Naive B cell (primary cell): ENCODE data around the gene MGAT4B. TPM values are rescaled to one million over a fixed set of nuclear protein-coding genes. Genes with fewer than 3 reads are reported as not detected.

Experiments used
- ATAC-seq, 2 donors: fragments of 150-1000 bp; cut with Tn5 transposase; 2 replicates each; pipeline ENCODE4 v1.10.0; 2021; ENCODE audit warnings: low read depth in 2 of 2, mild to moderate bottlenecking in 2 of 2, moderate library complexity in 2 of 2
- DNase-seq: peaks from one replicate; pipeline ENCODE4 v3.0.0; 2022
- H3K27ac Mint-ChIP-seq, 6 donors: one replicate each; pipeline ENCODE4 v1.8.0; 2020 to 2022; ENCODE audit warnings: mild to moderate bottlenecking in 6 of 6, mixed read lengths in 6 of 6, moderate library complexity in 5 of 6, inconsistent platforms in 2 of 6
- H3K27me3 Mint-ChIP-seq, 3 donors: one replicate each; pipeline ENCODE4 v1.8.0; 2021 to 2022; ENCODE audit warnings: mixed read lengths in 3 of 3, mild to moderate bottlenecking in 1 of 3
- H3K36me3 Mint-ChIP-seq, 2 donors: one replicate each; pipeline ENCODE4 v1.8.0; 2020 to 2022; ENCODE audit warnings: mixed read lengths in 2 of 2, inconsistent platforms in 1 of 2, mild to moderate bottlenecking in 1 of 2
- H3K4me1 Mint-ChIP-seq, 3 donors: one replicate each; pipeline ENCODE4 v1.8.0; 2020 to 2022; ENCODE audit warnings: mixed read lengths in 3 of 3, inconsistent platforms in 1 of 3, mild to moderate bottlenecking in 1 of 3, moderate library complexity in 1 of 3
- H3K4me3 Mint-ChIP-seq, 8 donors: one replicate each; pipeline ENCODE4 v1.8.0; 2020 to 2022; ENCODE audit warnings: mild to moderate bottlenecking in 8 of 8, mixed read lengths in 8 of 8, moderate library complexity in 8 of 8, inconsistent platforms in 2 of 8
- H3K9me3 Mint-ChIP-seq, 7 donors: one replicate each; pipeline ENCODE4 v1.8.0; 2020 to 2022; ENCODE audit warnings: mixed read lengths in 7 of 7, mild to moderate bottlenecking in 5 of 7, inconsistent platforms in 2 of 7, moderate library complexity in 1 of 7
- polyA plus RNA-seq, 6 donors: library from polyadenylated mRNA; unstranded; fragments of 300-500 nt; fragmentation: Illumina TruSeq; gene quantifications; one replicate each; pipeline ENCODE4 v1.2.3, GENCODE V29; 2021; ENCODE audit warnings: low read depth in 6 of 6

MGAT4B gene
- polyA plus RNA-seq, 6 donors from 2014 or later: 6.2 to 17.3 (median 9.5) TPM

DNA sequence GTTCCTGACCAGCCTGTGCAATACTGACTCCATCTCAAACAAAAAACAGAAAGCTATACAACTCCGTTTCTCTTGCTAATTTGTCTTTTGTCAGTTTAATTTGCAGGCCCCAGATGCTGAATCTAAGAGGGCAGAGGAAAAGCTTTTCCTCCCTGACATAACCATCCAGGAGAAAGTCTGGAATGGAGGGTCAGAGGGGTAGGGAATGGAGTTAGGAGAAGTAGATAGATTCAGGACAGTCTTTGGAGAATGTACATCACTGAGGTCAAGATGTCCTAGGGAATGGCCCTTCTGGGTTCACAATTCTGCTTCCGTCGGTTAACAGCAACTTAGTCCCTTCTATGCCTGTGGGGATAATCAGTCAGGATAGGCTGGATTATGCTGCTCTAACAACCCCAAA lies 7.4 kb upstream of the MGAT4B start:
- DNase-seq (no peak), ATAC-seq (no peak)
- no peaks in the 10 kb centered on the region for H3K9me3 Mint-ChIP-seq
- peaks cover 14 to 20% (median 17%) of the 10 kb centered on the region in 3 donors for H3K4me1 Mint-ChIP-seq
- peak overlapping the region in 1 of 6 donors; percentile 26 for H3K27ac Mint-ChIP-seq
- no peaks in the 10 kb centered on the region for H3K27me3 Mint-ChIP-seq
- H3K36me3 Mint-ChIP-seq: no peaks in the 10 kb centered on the region
- H3K4me3 Mint-ChIP-seq: peak overlapping the region in 2 of 8 donors; percentile 51 to 70

- Mint-ChIP-seq H3K9me3 (no peaks in the 10 kb centered on the region), H3K4me1 (peaks cover 6 to 14% (median 8%) of the 10 kb centered on the region in 3 donors), H3K4me3 (peak overlapping the region in 1 of 8 donors; percentile 68), H3K27ac (peak overlapping the region in 2 of 6 donors; percentile 26 to 67), H3K27me3 (no peaks in the 10 kb centered on the region), H3K36me3 (no peaks in the 10 kb centered on the region)
- ATAC-seq: no peak
- DNase-seq: no peak
Measured at GRCh38 chr5:179812997-179813607, 6.4 kb upstream of the MGAT4B start.

DNA sequence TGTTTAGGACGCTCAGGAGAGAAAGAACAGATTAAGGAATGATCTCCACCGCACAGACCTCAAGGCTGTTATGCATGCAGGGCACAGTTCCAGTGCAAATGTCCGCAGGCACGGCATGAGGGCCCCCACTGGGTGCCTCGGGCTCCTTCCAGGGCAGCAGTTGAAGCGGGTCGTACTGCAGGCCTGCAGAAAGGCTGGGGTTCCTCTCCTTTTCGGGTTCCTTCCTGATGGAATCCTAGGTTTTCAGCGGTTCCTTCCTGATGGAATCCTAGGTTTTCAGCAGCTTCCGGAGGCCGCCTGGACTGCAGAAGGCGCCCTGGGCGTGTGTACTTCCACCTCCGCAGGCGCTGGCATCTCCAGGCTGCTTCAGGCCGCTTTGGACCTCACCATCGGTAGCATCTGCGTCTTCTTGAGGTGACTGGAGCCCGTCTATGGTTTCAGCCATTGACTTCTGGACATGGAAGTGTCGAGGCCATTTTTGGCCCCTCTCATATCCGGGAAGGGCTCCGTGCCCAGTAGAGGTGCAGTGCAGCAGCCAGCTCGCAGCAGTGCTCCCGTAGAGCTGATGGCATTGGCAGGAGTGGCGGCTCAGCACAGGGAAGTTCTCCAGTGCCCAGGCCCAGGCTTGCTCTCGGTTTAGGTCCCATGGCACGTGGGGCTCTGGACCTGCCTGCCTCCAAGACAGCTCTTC lies 5.6 kb upstream of the MGAT4B start:
- peaks cover 2 to 7% (median 4%) of the 10 kb centered on the region in 3 donors for H3K4me1 Mint-ChIP-seq
- no peaks in the 10 kb centered on the region for H3K36me3 Mint-ChIP-seq
- H3K4me3 Mint-ChIP-seq: no peak overlapping the region
- no peaks in the 10 kb centered on the region for H3K9me3 Mint-ChIP-seq
- DNase-seq (no peak), ATAC-seq (no peak)
- H3K27me3 Mint-ChIP-seq: no peaks in the 10 kb centered on the region
- H3K27ac Mint-ChIP-seq: no peak overlapping the region

GRCh38 chr5:179805529-179806249 lies 977 bp downstream of the MGAT4B start:
- no peaks in the 10 kb centered on the region for H3K9me3 Mint-ChIP-seq
- peak overlapping the region; percentile 74 to 90 (median 88) for H3K4me3 Mint-ChIP-seq
- DNase-seq (no peak), ATAC-seq (peak; percentile 3 to 6)
- H3K27ac Mint-ChIP-seq: peak overlapping the region in 5 of 6 donors; percentile 7 to 90 (median 37)
- H3K27me3 Mint-ChIP-seq: no peaks in the 10 kb centered on the region
- H3K4me1 Mint-ChIP-seq: peaks cover 26 to 37% (median 33%) of the 10 kb centered on the region in 3 donors
- peaks cover 0 to 7% of the 10 kb centered on the region in 2 donors for H3K36me3 Mint-ChIP-seq

GRCh38 chr5:179805070-179805528 lies 1.6 kb downstream of the MGAT4B start:
- peaks cover 26 to 37% (median 33%) of the 10 kb centered on the region in 3 donors for H3K4me1 Mint-ChIP-seq
- no peak for DNase-seq
- H3K27me3 Mint-ChIP-seq: no peaks in the 10 kb centered on the region
- H3K36me3 Mint-ChIP-seq: peaks cover 0 to 7% of the 10 kb centered on the region in 2 donors
- H3K4me3 Mint-ChIP-seq: peak overlapping the region; percentile 74 to 90 (median 88)
- H3K27ac Mint-ChIP-seq: peak overlapping the region; percentile 7 to 95 (median 48)
- no peaks in the 10 kb centered on the region for H3K9me3 Mint-ChIP-seq
- no peak for ATAC-seq

DNA sequence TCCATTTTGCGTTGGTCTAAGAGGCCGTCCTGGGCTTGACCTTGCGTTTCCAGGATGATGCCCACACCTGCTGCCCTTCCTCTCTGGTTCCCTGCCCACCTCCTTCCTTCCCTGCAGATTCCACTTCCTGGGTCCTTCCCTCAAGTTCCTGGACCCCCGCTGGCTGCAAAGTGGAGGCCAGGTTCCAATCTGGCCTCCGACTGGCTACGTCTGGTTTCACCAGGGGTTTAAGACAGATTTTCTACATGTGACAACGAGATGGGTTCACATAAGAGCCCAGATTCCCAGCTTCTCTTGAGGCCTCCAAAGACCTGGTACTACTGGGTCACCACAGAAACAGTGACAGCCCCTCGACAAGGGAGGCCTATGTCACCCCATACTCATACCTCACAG lies 2.1 kb downstream of the MGAT4B start:
- peak overlapping the region in 4 of 6 donors; percentile 15 to 95 (median 62) for H3K27ac Mint-ChIP-seq
- no peaks in the 10 kb centered on the region for H3K27me3 Mint-ChIP-seq
- DNase-seq (no peak), ATAC-seq (no peak)
- peaks cover 0 to 9% of the 10 kb centered on the region in 2 donors for H3K36me3 Mint-ChIP-seq
- H3K4me1 Mint-ChIP-seq: peaks cover 26 to 37% (median 33%) of the 10 kb centered on the region in 3 donors
- peak overlapping the region; percentile 41 to 90 (median 88) for H3K4me3 Mint-ChIP-seq
- H3K9me3 Mint-ChIP-seq: no peaks in the 10 kb centered on the region

GRCh38 chr5:179803651-179804554 lies 2.8 kb downstream of the MGAT4B start:
- DNase-seq (peak; percentile 45), ATAC-seq (no peak)
- Mint-ChIP-seq H3K4me3 (peak overlapping the region; percentile 2 to 90 (median 54)), H3K36me3 (peaks cover 0 to 13% of the 10 kb centered on the region in 2 donors), H3K4me1 (peaks cover 26 to 37% (median 33%) of the 10 kb centered on the region in 3 donors), H3K9me3 (no peaks in the 10 kb centered on the region), H3K27ac (peak overlapping the region in 5 of 6 donors; percentile 15 to 73 (median 69)), H3K27me3 (no peaks in the 10 kb centered on the region)

GRCh38 chr5:179802950-179803562 lies 3.6 kb downstream of the MGAT4B start:
- ATAC-seq: no peak
- peaks cover 26 to 37% (median 31%) of the 10 kb centered on the region in 3 donors for H3K4me1 Mint-ChIP-seq
- peak overlapping the region in 2 of 6 donors; percentile 21 to 57 for H3K27ac Mint-ChIP-seq
- H3K36me3 Mint-ChIP-seq: peaks cover 0 to 13% of the 10 kb centered on the region in 2 donors
- no peaks in the 10 kb centered on the region for H3K9me3 Mint-ChIP-seq
- H3K27me3 Mint-ChIP-seq: no peaks in the 10 kb centered on the region
- DNase-seq: no peak
- H3K4me3 Mint-ChIP-seq: peak overlapping the region in 2 of 8 donors; percentile 16 to 81

DNA sequence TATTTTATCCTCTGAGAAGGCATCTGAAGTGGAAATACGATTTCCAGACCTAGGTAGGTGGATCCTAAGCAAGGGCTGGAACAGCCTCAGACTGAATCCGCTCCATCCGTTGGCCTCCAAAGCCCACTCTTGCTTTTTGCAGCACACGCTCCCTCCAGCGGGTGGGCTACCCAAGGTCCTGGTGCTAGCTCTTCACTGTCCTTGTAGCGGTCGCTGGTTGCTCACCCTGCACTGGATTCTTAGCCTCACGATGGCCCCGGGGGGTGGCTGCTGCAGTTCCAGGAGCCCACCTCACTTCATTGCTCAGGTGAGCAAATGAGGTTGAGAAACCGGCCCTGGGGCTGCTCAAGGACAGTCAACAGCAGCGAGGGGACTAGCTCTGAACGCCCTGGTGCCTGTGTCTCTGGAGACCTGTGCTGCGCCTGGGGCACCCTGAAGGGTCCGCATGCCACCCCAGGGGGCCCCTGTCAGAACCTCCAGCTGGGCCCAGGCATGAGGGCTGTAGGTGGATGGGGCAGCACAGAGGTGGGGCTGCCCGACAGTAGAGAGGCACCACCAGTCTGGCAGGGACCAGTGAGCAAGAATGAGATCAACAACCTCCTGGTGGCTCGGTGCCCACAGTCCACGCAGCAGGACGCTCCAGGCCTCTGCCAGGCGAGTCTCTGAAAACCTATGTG lies 4.3 kb downstream of the MGAT4B start:
- Mint-ChIP-seq H3K9me3 (no peaks in the 10 kb centered on the region), H3K36me3 (peaks cover 0 to 13% of the 10 kb centered on the region in 2 donors), H3K27me3 (no peaks in the 10 kb centered on the region), H3K4me1 (peaks cover 26 to 37% (median 31%) of the 10 kb centered on the region in 3 donors), H3K4me3 (peak overlapping the region in 3 of 8 donors; percentile 16 to 72 (median 60)), H3K27ac (peak overlapping the region in 1 of 6 donors; percentile 32)
- DNase-seq (no peak), ATAC-seq (no peak)

GRCh38 chr5:179801304-179802206 lies 5.1 kb downstream of the MGAT4B start:
- Mint-ChIP-seq H3K4me1 (peaks cover 32 to 44% (median 36%) of the 10 kb centered on the region in 3 donors), H3K36me3 (peaks cover 0 to 13% of the 10 kb centered on the region in 2 donors), H3K27me3 (no peaks in the 10 kb centered on the region), H3K27ac (peak overlapping the region in 5 of 6 donors; percentile 59 to 92 (median 78)), H3K4me3 (peak overlapping the region in 4 of 8 donors; percentile 13 to 72 (median 60)), H3K9me3 (no peaks in the 10 kb centered on the region)
- DNase-seq (peak; percentile 75), ATAC-seq (peak; percentile 52 to 59)

DNA sequence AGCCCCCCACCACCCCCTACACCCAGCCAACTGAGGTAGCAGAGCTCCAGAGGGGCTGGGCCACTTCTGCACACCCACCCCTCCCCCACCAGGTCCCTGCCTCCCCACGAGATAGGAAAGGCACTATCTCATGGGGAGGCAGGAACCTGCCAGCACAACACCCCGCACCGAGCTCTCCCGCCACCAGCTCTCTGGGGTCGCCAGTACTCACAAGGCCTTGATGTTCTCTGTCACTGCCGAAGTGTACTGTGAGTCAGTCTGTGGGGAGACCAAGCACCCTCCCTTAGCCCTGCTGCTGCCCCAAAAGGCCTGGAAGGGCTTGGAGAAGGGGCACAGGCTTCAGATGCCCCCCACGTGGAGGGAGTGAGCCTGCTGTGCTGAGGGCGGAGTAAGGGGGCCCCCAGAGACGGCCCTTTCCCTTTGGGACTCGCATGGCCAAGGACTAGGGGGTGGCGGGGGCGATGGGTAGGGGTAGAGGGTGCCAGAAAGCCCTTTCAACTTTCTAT lies 5.9 kb downstream of the MGAT4B start:
- Mint-ChIP-seq H3K36me3 (peaks cover 0 to 13% of the 10 kb centered on the region in 2 donors), H3K4me3 (no peak overlapping the region), H3K9me3 (no peaks in the 10 kb centered on the region), H3K4me1 (peaks cover 32 to 45% (median 37%) of the 10 kb centered on the region in 3 donors), H3K27me3 (no peaks in the 10 kb centered on the region), H3K27ac (no peak overlapping the region)
- ATAC-seq: no peak
- DNase-seq: no peak
